Breast epithelium (tissue), 4 donors: ENCODE measurements around the gene PIK3C2G. TPM values are rescaled to one million over a fixed set of nuclear protein-coding genes. Genes with fewer than 3 reads are reported as not detected.

Experiments used
- DNase-seq, 2 donors: peaks; one replicate each; pipeline ENCODE4 v3.0.0-alpha.2; 2019; ENCODE audit warnings: low spot score in 2 of 2
- H3K27ac ChIP-seq, 2 donors: fragments of 200-600 bp; sonication (generic) in 1 of 2; one replicate each; pipeline ENCODE4 v1.5.1; 2016 to 2019; ENCODE audit warnings: mild to moderate bottlenecking in 1 of 2
- H3K27me3 ChIP-seq, 2 donors: fragments of 200-600 bp; sonication (generic) in 1 of 2; one replicate each; pipeline versions ENCODE4 v1.5.1 to v1.6.0; 2017 to 2019; ENCODE audit warnings: control low read depth in 1 of 2, mild to moderate bottlenecking in 1 of 2
- H3K36me3 ChIP-seq: fragments of 200-600 bp; one replicate; pipeline ENCODE4 v1.5.1; 2019
- H3K4me1 ChIP-seq, 2 donors: fragments of 200-600 bp; sonication (generic); one replicate each; pipeline ENCODE4 v1.5.1; 2016 to 2019; ENCODE audit warnings: control low read depth in 1 of 2
- H3K4me3 ChIP-seq, 3 donors: fragments of 200-600 bp; sonication (generic); 1 replicate in 2 of 3; 2 replicates in 1 of 3; pipeline ENCODE4 v1.5.1; 2016 to 2019; ENCODE audit warnings: mild to moderate bottlenecking in 3 of 3, moderate library complexity in 2 of 3
- H3K9me3 ChIP-seq, 2 donors: fragments of 200-600 bp; sonication (generic) in 1 of 2; one replicate each; pipeline ENCODE4 v1.5.1; 2016 to 2019; ENCODE audit warnings: control low read depth in 1 of 2
- CTCF ChIP-seq, 3 donors: fragments of 450-650 bp; IDR thresholded peaks; one replicate each; pipeline ENCODE4 v1.5.1; 2016 to 2017; ENCODE audit warnings: antibody characterized with exemption in 3 of 3, mild to moderate bottlenecking in 3 of 3, moderate library complexity in 3 of 3
- POLR2A ChIP-seq: fragments of 450-650 bp; IDR thresholded peaks from one replicate; pipeline ENCODE4 v1.6.1; 2016; ENCODE audit warnings: antibody characterized with exemption, mild to moderate bottlenecking, moderate library complexity
- POLR2AphosphoS5 ChIP-seq, 3 donors: sonication (generic); formaldehyde crosslinking; IDR thresholded peaks; one replicate each; pipeline ENCODE4 v1.6.1; 2017; ENCODE audit warnings: antibody characterized with exemption in 3 of 3
- intact Hi-C: fragments of 100-400 bp; cut with DNase I; formaldehyde crosslinking; loops from one replicate; pipeline ENCODE4 v1.15.1; 2023; ENCODE audit warnings: low total_unique reads
- total RNA-seq, 3 donors: library from RNA; depleted of rRNA; stranded (reverse); fragments of >200 nt; gene quantifications; one replicate each; pipeline ENCODE4 v1.1.0, GENCODE V29; 2016

PIK3C2G gene
- total RNA-seq, 3 donors from 2014 or later = 0.16 to 164 (median 35.1) TPM

DNA sequence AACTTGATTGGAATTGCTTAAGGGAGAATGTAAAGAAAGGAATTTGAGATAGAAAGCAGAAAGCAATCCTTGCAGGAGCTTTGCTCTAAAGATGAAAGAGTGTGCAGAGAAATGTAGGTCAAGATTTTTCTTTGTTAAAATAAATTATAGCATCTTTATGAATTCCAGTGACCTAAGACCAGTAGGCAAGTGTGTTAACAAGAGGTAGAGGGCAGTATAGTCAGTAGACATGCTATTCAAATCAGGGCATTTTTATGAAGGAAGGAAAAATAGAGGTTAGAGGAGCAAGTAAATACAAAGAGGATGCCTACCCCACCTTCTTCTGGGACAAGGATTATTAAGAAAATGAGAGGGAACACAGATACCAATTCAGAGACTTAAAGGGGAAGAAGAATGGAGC lies 328.0 kb downstream of the PIK3C2G start:
- intact Hi-C loops = no loop called here
- Histone ChIP-seq H3K4me3 (no peak overlapping the region), H3K9me3 (peaks cover 5 to 6% of the 10 kb centered on the region in 2 donors), H3K4me1 (no peaks in the 10 kb centered on the region), H3K36me3 (no peaks in the 10 kb centered on the region), H3K27ac (no peak overlapping the region), H3K27me3 (no peaks in the 10 kb centered on the region)
- no peak for TF ChIP-seq POLR2AphosphoS5 (IDR thresholded peaks at IDR 0.05)
- no peak for TF ChIP-seq POLR2A
- TF ChIP-seq CTCF (IDR thresholded peaks at IDR 0.05) = no peak
- no peak for DNase-seq

GRCh38 chr12:18591473-18591872 lies 330.2 kb downstream of the PIK3C2G start:
- H3K27ac ChIP-seq = no peak overlapping the region
- no peaks in the 10 kb centered on the region for H3K36me3 ChIP-seq
- H3K9me3 ChIP-seq = peaks cover 5 to 6% of the 10 kb centered on the region in 2 donors
- no peak overlapping the region for H3K4me3 ChIP-seq
- intact Hi-C loops = no loop called here
- H3K27me3 ChIP-seq = no peaks in the 10 kb centered on the region
- no peaks in the 10 kb centered on the region for H3K4me1 ChIP-seq
- TF ChIP-seq POLR2AphosphoS5 (IDR thresholded peaks at IDR 0.05) (no peak), CTCF (IDR thresholded peaks at IDR 0.05) (no peak), POLR2A (no peak)
- DNase-seq = no peak

GRCh38 chr12:18595412-18595811 lies 334.1 kb downstream of the PIK3C2G start:
- H3K36me3 ChIP-seq = no peaks in the 10 kb centered on the region

GRCh38 chr12:18601962-18602361 lies 340.6 kb downstream of the PIK3C2G start:
- intact Hi-C loops = no loop called here
- no peak for DNase-seq
- H3K9me3 ChIP-seq = no peaks in the 10 kb centered on the region
- H3K27me3 ChIP-seq = no peaks in the 10 kb centered on the region
- H3K4me3 ChIP-seq = no peak overlapping the region
- no peaks in the 10 kb centered on the region for H3K4me1 ChIP-seq
- TF ChIP-seq POLR2AphosphoS5 (IDR thresholded peaks at IDR 0.05) (no peak), POLR2A (no peak), CTCF (IDR thresholded peaks at IDR 0.05) (no peak)
- H3K36me3 ChIP-seq = no peaks in the 10 kb centered on the region
- no peak overlapping the region for H3K27ac ChIP-seq

More at GRCh38 chr12:18595412-18595811, 334.1 kb downstream of the PIK3C2G start:
- no peak for TF ChIP-seq POLR2A
- TF ChIP-seq POLR2AphosphoS5 (IDR thresholded peaks at IDR 0.05) = no peak
- TF ChIP-seq CTCF (IDR thresholded peaks at IDR 0.05) = no peak
- Histone ChIP-seq H3K27me3 (no peaks in the 10 kb centered on the region), H3K9me3 (no peaks in the 10 kb centered on the region), H3K4me1 (no peaks in the 10 kb centered on the region), H3K4me3 (no peak overlapping the region), H3K27ac (no peak overlapping the region)
- no peak for DNase-seq
- intact Hi-C loops = no loop called here

- Histone ChIP-seq H3K27me3 (no peaks in the 10 kb centered on the region), H3K36me3 (no peaks in the 10 kb centered on the region), H3K9me3 (no peaks in the 10 kb centered on the region), H3K4me3 (no peak overlapping the region), H3K27ac (no peak overlapping the region), H3K4me1 (no peaks in the 10 kb centered on the region)
- no peak for DNase-seq
- TF ChIP-seq POLR2A (no peak), CTCF (IDR thresholded peaks at IDR 0.05) (no peak), POLR2AphosphoS5 (IDR thresholded peaks at IDR 0.05) (no peak)
- intact Hi-C loops = loop anchor here (5.0 kb wide), 1 partner anchor 64 kb away; no protein-coding TSS in a partner anchor
These were observed 351.7 kb downstream of the PIK3C2G start for GRCh38 chr12:18612971-18613370.
